Activated gamma-delta T cell treated with Interleukin-2 at 50 U/mL for 16 hours (primary cell): ENCODE data around the gene EMILIN3.

Experiments
- DNase-seq: peaks from one replicate; pipeline ENCODE4 v3.0.0-alpha.2; 2020

The EMILIN3 gene, protein sequence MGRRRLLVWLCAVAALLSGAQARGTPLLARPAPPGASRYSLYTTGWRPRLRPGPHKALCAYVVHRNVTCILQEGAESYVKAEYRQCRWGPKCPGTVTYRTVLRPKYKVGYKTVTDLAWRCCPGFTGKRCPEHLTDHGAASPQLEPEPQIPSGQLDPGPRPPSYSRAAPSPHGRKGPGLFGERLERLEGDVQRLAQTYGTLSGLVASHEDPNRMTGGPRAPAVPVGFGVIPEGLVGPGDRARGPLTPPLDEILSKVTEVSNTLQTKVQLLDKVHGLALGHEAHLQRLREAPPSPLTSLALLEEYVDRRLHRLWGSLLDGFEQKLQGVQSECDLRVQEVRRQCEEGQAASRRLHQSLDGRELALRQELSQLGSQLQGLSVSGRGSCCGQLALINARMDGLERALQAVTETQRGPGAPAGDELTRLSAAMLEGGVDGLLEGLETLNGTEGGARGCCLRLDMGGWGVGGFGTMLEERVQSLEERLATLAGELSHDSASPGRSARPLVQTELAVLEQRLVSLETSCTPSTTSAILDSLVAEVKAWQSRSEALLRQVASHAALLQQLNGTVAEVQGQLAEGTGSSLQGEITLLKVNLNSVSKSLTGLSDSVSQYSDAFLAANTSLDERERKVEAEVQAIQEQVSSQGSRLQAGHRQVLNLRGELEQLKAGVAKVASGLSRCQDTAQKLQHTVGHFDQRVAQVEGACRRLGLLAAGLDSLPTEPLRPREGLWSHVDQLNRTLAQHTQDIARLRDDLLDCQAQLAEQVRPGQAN

GRCh38 chr20:41366546-41367392, at the start of gene EMILIN3:
EMILIN3 (minus strand) TSS chr20:41366818; CDS start chr20:41366634, 184 bp downstream.
- DNase-seq = no peak

- no peak for DNase-seq
Observed at GRCh38 chr20:41415191-41415590, 48.6 kb upstream of the EMILIN3 start.

DNA sequence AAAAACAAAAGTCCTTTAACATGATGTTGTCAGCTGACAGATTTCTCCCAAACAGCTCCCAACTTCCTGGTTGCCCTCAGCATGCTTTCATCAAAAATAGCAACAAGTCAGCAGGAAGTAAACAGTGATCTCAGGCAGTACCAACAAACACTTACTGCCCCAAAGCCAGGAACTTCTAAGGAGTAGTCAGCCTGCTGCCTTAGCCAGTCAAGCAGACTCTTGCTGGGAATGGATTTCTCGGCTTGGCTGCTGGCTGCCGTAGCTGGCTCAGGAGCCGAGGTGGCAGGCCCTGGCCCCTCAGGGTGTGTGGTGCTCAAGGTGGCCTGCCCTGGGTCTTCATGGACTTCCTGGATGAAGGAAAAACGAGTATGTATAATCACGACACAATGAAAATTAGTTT, 46.6 kb upstream of the EMILIN3 start:
- no peak for DNase-seq

GRCh38 chr20:41412324-41413120, 45.9 kb upstream of the EMILIN3 start:
- DNase-seq = no peak

GRCh38 chr20:41411391-41411847, 44.8 kb upstream of the EMILIN3 start:
- no peak for DNase-seq

DNA sequence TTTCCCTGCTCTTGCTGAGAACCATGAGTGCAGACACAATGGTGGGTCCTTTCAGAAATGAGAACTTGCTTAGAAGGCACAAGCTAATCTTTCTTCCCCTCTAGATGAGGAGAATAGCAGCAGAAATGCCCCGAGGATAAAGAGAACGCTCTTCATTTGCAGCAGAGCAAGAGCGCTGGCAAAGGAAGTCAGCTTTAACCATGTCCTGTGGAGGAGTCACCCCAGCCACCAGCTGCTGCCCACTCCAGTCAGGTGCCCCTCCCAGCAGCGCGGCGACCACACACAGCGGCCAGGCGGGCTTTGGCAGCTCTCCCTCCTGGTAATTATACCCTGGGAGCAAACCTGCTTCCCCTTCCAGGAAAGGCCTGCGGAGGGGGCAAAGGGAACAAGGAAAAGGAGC, 42.4 kb upstream of the EMILIN3 start:
- no peak for DNase-seq

- DNase-seq = no peak
Observed at GRCh38 chr20:41408156-41408794, 41.7 kb upstream of the EMILIN3 start.

DNA sequence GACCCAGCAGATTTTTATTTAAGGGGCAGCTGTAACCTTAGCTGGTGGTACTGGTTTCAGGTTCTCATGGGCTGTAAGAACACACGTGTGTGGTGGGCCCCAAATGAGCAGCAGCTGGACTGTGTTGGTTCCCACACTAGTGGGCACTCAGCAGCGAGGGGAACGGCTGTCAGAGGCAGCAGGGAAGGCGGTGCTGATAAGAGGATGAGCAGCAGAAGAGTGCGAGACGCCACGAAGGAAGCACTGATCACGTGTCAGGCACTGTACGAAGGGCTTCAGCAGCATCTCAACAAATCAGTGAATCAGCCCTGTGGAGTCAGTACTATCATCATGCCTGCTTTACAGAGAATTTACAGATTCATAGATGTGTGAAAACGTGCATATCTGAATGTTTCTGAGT, 41.0 kb upstream of the EMILIN3 start:
- no peak for DNase-seq

- DNase-seq = no peak
Observed at GRCh38 chr20:41406896-41407444, 40.4 kb upstream of the EMILIN3 start.

- no peak for DNase-seq
Observed at GRCh38 chr20:41406353-41406752, 39.7 kb upstream of the EMILIN3 start.

DNA sequence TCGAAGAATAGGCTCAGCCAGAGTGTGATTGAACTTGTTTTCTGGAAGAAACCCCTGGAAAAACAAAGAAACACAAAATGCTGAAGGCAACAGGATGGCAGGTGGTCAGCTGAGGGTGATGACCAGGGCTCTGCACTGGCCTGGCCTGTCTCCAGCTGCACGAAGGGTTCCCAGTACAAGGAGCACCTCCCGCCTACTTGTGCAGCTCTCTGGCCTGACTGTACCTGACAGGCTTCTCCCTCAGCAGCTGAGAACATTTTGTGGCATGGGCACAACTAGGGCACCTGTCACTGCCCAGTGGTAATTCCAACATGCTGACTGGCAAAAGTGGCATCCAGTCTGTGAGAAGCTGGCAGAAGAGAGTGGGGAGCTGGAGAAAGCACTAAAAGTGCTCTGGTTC, 38.8 kb upstream of the EMILIN3 start:
- no peak for DNase-seq

DNA sequence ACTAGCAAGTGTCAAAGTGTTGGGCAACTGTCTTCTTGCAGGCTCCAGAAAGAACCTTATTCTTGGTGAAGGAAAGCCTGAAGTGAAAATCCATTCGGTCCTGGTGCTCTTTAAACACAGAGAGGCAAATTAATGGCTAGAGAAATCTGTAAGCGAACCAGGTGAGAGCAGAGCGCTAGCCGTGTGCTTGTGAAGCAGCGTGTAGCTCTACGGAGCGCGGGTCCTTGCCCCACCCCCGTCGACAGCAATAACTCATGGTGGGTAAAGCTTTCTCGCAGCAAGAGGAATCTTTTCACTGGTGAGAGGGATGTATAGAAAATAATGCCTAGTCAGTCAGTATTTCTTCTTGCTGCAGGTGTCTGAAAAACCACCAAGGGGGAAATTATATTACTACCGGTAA, 37.0 kb upstream of the EMILIN3 start:
- no peak for DNase-seq

DNA sequence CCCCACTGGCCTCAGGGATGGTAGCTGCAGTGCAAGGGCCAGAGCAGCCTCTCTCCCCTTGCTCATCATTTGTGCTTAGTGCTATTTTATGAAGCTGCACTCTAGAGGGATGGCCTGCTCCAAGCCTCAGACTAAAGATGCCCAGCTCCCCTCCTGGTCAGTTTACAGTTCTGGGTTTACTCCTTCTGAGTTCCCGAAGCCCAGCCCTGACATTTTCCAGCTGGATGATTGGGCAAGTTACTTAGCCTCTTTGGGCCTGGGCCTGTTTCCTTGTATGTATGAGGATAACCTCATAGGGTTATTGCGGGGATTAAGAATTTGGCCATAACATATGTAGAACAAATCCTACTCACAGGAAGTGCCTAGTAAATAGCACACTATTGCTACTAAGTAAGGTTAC, 31.8 kb upstream of the EMILIN3 start:
- DNase-seq = no peak

GRCh38 chr20:41395667-41396664, 29.3 kb upstream of the EMILIN3 start:
- DNase-seq = no peak

DNA sequence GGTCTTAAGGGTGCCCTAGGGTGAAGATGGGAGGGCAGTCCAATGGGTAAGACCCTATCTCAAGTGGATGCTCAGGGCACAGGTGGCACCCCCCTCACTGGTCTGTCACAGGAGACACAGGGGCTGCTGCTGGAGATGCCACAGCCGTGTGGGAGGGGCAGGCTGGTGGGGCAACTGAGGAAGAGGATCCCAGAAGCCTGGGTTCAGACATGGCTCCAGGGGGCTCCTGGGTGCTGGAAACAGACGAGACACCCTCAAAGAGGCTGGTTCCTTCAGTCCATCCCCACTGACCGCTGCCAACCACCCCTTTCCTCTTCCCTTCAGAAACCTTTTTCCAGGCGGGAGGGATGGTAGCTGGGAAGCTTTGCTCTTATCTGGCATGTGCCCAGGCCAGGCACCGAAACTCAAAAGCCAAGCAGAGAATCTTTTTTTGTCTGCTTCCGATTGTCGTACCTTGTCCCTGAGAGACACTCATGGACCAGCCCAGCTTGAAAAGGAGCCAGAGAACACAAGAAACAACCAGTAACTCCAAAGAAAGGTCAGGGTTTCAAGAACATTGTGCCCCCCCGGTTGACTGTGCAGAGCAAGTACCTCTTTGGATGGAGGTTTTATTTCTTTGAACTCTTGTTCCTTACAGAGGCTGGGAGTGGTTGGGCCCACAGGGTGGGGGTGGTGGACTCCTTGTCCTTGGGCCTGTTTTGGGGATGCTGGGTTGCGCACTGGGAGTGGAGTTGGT, 28.5 kb upstream of the EMILIN3 start:
- DNase-seq = no peak

- DNase-seq = no peak
Observed at GRCh38 chr20:41394081-41394480, 27.5 kb upstream of the EMILIN3 start.

DNA sequence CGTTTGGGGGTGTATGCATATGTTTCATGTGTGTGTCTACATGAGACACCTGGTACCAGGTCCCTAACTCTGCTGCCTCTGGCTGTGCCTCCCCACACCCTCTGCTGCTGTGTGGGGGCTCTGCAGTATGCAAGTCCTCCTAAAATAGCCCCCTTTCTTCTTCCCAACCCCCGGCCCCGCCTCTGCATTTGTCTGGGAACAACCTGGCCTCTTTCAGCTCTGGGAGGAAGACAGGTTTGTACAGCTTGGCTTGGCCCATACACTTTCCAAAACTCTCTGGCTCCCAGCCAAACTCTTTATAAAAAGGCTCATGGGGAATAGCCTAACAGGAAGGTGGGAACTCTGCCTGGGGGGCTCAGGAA, 27.1 kb upstream of the EMILIN3 start:
- no peak for DNase-seq

GRCh38 chr20:41392871-41393704, 26.5 kb upstream of the EMILIN3 start:
- no peak for DNase-seq

- DNase-seq = no peak
Observed at GRCh38 chr20:41392295-41392694, 25.7 kb upstream of the EMILIN3 start.
